GM21576 (cell line): ENCODE data around the gene STIL.
"Not testable (repeated sequence)": the region's sequence is repeated elsewhere in the genome, so short reads cannot be mapped to it uniquely, and the experiment has no call there.

Experiments used
- ATAC-seq: cut with Tn5 transposase; IDR thresholded peaks from one replicate; pipeline ENCODE4 v1.9.1; 2021; ENCODE audit warnings: mild to moderate bottlenecking, moderate library complexity; ENCODE audit not compliant: unreplicated experiment

Gene STIL

GRCh38 chr1:47223174-47223920 is 90.6 kb downstream of the STIL start:
- ATAC-seq, result no peak

- no peak for ATAC-seq
These were observed 91.5 kb downstream of the STIL start for GRCh38 chr1:47222476-47222875.

GRCh38 chr1:47219590-47220220 is 94.2 kb downstream of the STIL start:
- no peak for ATAC-seq

GRCh38 chr1:47219001-47219400 is 94.9 kb downstream of the STIL start:
- no peak for ATAC-seq

- no peak for ATAC-seq
These were observed 97.5 kb downstream of the STIL start for GRCh38 chr1:47216278-47217059.

- ATAC-seq, result no peak
These were observed 98.2 kb downstream of the STIL start for GRCh38 chr1:47215713-47216112.

GRCh38 chr1:47214549-47214948 is 99.4 kb downstream of the STIL start:
- ATAC-seq, result no peak

GRCh38 chr1:47213230-47213963 is 100.5 kb downstream of the STIL start:
- no peak for ATAC-seq

GRCh38 chr1:47212636-47213229 is 101.2 kb downstream of the STIL start:
- no peak for ATAC-seq

- no peak for ATAC-seq
These were observed 102.1 kb downstream of the STIL start for GRCh38 chr1:47211796-47212269.

- no peak for ATAC-seq
These were observed 103.3 kb downstream of the STIL start for GRCh38 chr1:47210666-47211065.

- ATAC-seq, result no peak
These were observed 104.1 kb downstream of the STIL start for GRCh38 chr1:47209725-47210325.

GRCh38 chr1:47209091-47209490 is 104.9 kb downstream of the STIL start:
- ATAC-seq, result no peak

- ATAC-seq, result no peak
These were observed 105.5 kb downstream of the STIL start for GRCh38 chr1:47208374-47208850.

- ATAC-seq, result no peak
These were observed 106.1 kb downstream of the STIL start for GRCh38 chr1:47207803-47208373.

- ATAC-seq, result no peak
These were observed 108.0 kb downstream of the STIL start for GRCh38 chr1:47205918-47206317.

GRCh38 chr1:47203504-47203903 is 110.4 kb downstream of the STIL start:
- not testable (repeated sequence) for ATAC-seq

GRCh38 chr1:47201179-47201578 is 112.8 kb downstream of the STIL start:
- no peak for ATAC-seq
